Measurements from ENCODE around the gene CFAP61.

Gene CFAP61

DNA sequence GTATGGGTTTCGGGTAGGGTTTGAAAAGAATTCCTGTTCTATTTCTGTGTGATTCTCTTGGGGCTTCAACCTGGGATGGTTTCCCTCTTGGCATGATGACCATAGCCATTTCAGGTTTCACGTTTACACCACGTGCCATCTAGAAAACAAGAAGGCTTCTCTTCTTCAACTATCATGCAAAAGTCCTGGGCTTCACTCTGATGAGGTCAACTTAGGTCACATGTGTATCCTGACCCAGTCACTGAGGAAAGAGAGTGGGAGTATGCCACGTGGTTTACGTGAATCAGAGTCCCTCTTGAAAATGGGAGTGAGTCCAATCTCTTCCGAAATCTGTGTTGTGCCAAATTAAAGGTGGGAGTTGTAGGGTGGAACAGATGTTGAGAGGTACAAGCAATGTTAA lies 174.2 kb downstream of the CFAP61 start:
- TF ChIP-seq, protein P1, sequence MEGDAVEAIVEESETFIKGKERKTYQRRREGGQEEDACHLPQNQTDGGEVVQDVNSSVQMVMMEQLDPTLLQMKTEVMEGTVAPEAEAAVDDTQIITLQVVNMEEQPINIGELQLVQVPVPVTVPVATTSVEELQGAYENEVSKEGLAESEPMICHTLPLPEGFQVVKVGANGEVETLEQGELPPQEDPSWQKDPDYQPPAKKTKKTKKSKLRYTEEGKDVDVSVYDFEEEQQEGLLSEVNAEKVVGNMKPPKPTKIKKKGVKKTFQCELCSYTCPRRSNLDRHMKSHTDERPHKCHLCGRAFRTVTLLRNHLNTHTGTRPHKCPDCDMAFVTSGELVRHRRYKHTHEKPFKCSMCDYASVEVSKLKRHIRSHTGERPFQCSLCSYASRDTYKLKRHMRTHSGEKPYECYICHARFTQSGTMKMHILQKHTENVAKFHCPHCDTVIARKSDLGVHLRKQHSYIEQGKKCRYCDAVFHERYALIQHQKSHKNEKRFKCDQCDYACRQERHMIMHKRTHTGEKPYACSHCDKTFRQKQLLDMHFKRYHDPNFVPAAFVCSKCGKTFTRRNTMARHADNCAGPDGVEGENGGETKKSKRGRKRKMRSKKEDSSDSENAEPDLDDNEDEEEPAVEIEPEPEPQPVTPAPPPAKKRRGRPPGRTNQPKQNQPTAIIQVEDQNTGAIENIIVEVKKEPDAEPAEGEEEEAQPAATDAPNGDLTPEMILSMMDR (IDR thresholded peaks at IDR 0.05; ENCODE audit: borderline replicate concordance, control extremely low read depth, extremely low read depth, insufficient read depth, missing control alignments), result no peak
- no peak for DNase-seq (ENCODE audit: low spot score)
- in situ Hi-C loops (cut with MboI; ENCODE audit: low sequenced_read_pairs, unreplicated experiment), result loop anchor here (25.0 kb wide), 1 partner anchor 139 kb away; no protein-coding TSS in a partner anchor

GRCh38 chr20:20227013-20227571 lies 174.8 kb downstream of the CFAP61 start:
- no peak for DNase-seq (ENCODE audit: low spot score)
- TF ChIP-seq, protein P1 (IDR thresholded peaks at IDR 0.05; ENCODE audit: borderline replicate concordance, control extremely low read depth, extremely low read depth, insufficient read depth, missing control alignments), result no peak
- in situ Hi-C loops (cut with MboI; ENCODE audit: low sequenced_read_pairs, unreplicated experiment), result loop anchor here (25.0 kb wide), 1 partner anchor 140 kb away; no protein-coding TSS in a partner anchor

- in situ Hi-C loops (cut with MboI; ENCODE audit: low sequenced_read_pairs, unreplicated experiment), result loop anchor here (25.0 kb wide), 1 partner anchor 141 kb away; no protein-coding TSS in a partner anchor
- TF ChIP-seq, protein P1 (IDR thresholded peaks at IDR 0.05; ENCODE audit: borderline replicate concordance, control extremely low read depth, extremely low read depth, insufficient read depth, missing control alignments), result no peak
- DNase-seq (ENCODE audit: low spot score), result no peak
These were observed 176.0 kb downstream of the CFAP61 start for GRCh38 chr20:20228351-20228750.

- in situ Hi-C loops (cut with MboI; ENCODE audit: low sequenced_read_pairs, unreplicated experiment), result loop anchor here (25.0 kb wide), 1 partner anchor 142 kb away; no protein-coding TSS in a partner anchor
- TF ChIP-seq, protein P1 (IDR thresholded peaks at IDR 0.05; ENCODE audit: borderline replicate concordance, control extremely low read depth, extremely low read depth, insufficient read depth, missing control alignments), result no peak
- no peak for DNase-seq (ENCODE audit: low spot score)
These were observed 177.3 kb downstream of the CFAP61 start for GRCh38 chr20:20229595-20229994.

GRCh38 chr20:20230741-20231140 lies 178.4 kb downstream of the CFAP61 start:
- TF ChIP-seq, protein P1 (IDR thresholded peaks at IDR 0.05; ENCODE audit: borderline replicate concordance, control extremely low read depth, extremely low read depth, insufficient read depth, missing control alignments), result no peak
- in situ Hi-C loops (cut with MboI; ENCODE audit: low sequenced_read_pairs, unreplicated experiment), result loop anchor here (25.0 kb wide), 1 partner anchor 143 kb away; no protein-coding TSS in a partner anchor
- DNase-seq (ENCODE audit: low spot score), result no peak

- DNase-seq (ENCODE audit: low spot score), result no peak
- in situ Hi-C loops (cut with MboI; ENCODE audit: low sequenced_read_pairs, unreplicated experiment), result loop anchor here (25.0 kb wide), 1 partner anchor 144 kb away; no protein-coding TSS in a partner anchor
- TF ChIP-seq, protein P1 (IDR thresholded peaks at IDR 0.05; ENCODE audit: borderline replicate concordance, control extremely low read depth, extremely low read depth, insufficient read depth, missing control alignments), result no peak
These were observed 179.4 kb downstream of the CFAP61 start for GRCh38 chr20:20231528-20232298.
